Measurements from ENCODE around the gene PTPRT. TPM values are rescaled to one million over a fixed set of nuclear protein-coding genes. Genes with fewer than 3 reads are reported as not detected.

The PTPRT gene
- total and polyA plus RNA-seq, 10 of the 15 experiments (the other 5 are each of a cell fraction or from before 2014, with no cell fraction given): not detected

DNA sequence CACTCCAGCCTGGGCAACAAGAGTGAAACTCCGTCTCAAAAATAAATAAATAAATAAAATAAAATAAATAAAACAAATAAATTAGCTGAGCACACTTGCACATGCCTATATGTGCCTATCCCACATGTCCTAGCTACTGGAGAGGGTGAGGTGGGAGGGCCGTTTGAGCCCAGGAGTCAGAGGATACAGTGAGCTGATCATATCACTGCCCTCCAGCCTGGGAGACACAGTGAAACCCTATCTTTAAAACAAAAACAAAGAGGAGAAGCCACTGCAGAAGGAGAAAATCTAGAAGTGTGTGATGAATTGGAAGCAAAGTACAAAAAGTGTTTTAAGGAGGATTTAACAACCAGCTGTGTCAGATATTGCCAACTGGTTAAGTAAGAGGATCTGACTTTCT lies 728.4 kb downstream of the PTPRT start:
- FAIRE-seq (no peak), ATAC-seq (no peak), DNase-seq (ENCODE audit: low read depth, low spot score) (no peak)
- H4K20me1 ChIP-seq (ENCODE audit: control insufficient read depth, insufficient read depth): no peaks in the 10 kb centered on the region
- ChIA-PET SMC1A (ENCODE audit: uncharacterized antibody, unreplicated experiment) (interaction anchor here (0.7 to 1.4 kb wide), 2 partner anchors 9 to 889 kb away, joined by 3 to 4 read pairs; no protein-coding TSS in a partner anchor), CTCF (interaction anchor here (1.6 kb wide), 1 partner anchor 23 kb away, joined by 4 read pairs; no protein-coding TSS in a partner anchor), POLR2A (no interaction called here), RAD21 (ENCODE audit: unreplicated experiment) (no interaction called here)
- H3K36me3 ChIP-seq (ENCODE audit: control insufficient read depth in 2 of 2, insufficient read depth in 2 of 2, low read length in 1 of 2): no peaks in the 10 kb centered on the region
- H3K27ac ChIP-seq (ENCODE audit: control insufficient read depth, insufficient read depth): no peak overlapping the region
- H3K9me3 ChIP-seq (replicated peaks; ENCODE audit: control insufficient read depth, insufficient read depth, low read length): no peaks in the 10 kb centered on the region
- H3K4me2 ChIP-seq (ENCODE audit: control insufficient read depth, insufficient read depth): no peak overlapping the region
- in situ Hi-C loops (cut with MboI): no loop called here
- H3K27me3 ChIP-seq (replicated peaks in 1 of 2; ENCODE audit: control insufficient read depth in 2 of 2, insufficient read depth in 2 of 2, low read length in 1 of 2): no peaks in the 10 kb centered on the region
- WGBS (ENCODE audit: insufficient coverage, insufficient replicate concordance, low lambda C conversion rate, missing lambda C conversion rate): 37% methylated on average over 2 of the region's 2 CpGs
- BruUV-seq (replicated peaks): no TSS peak
- no peak overlapping the region for H3K9ac ChIP-seq (ENCODE audit: control insufficient read depth, insufficient read depth, low read length)
- H3K79me2 ChIP-seq (ENCODE audit: control insufficient read depth, insufficient read depth, low read length): no peaks in the 10 kb centered on the region
- intact Hi-C loops (cut with micrococcal nuclease; ENCODE audit: unreplicated experiment): no loop called here
- H2AFZ ChIP-seq (ENCODE audit: control insufficient read depth, low read depth, low read length): no peak overlapping the region
- no peak overlapping the region for H3K4me3 ChIP-seq
- H3K4me1 ChIP-seq (ENCODE audit: control insufficient read depth, insufficient read depth, low read length): no peaks in the 10 kb centered on the region
- TF ChIP-seq, protein P1, sequence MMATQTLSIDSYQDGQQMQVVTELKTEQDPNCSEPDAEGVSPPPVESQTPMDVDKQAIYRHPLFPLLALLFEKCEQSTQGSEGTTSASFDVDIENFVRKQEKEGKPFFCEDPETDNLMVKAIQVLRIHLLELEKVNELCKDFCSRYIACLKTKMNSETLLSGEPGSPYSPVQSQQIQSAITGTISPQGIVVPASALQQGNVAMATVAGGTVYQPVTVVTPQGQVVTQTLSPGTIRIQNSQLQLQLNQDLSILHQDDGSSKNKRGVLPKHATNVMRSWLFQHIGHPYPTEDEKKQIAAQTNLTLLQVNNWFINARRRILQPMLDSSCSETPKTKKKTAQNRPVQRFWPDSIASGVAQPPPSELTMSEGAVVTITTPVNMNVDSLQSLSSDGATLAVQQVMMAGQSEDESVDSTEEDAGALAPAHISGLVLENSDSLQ (IDR thresholded peaks at IDR 0.05): no peak
- TF ChIP-seq, protein P2, sequence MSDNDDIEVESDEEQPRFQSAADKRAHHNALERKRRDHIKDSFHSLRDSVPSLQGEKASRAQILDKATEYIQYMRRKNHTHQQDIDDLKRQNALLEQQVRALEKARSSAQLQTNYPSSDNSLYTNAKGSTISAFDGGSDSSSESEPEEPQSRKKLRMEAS (IDR thresholded peaks at IDR 0.05; ENCODE audit: low read depth, low read length): no peak
- TF ChIP-seq CEBPB (IDR thresholded peaks at IDR 0.05; ENCODE audit: borderline replicate concordance in 1 of 2, low read depth in 2 of 2, low read length in 2 of 2): no peak
- no peak for TF ChIP-seq ZNF622 (IDR thresholded peaks at IDR 0.05)
- TF ChIP-seq, protein P3, sequence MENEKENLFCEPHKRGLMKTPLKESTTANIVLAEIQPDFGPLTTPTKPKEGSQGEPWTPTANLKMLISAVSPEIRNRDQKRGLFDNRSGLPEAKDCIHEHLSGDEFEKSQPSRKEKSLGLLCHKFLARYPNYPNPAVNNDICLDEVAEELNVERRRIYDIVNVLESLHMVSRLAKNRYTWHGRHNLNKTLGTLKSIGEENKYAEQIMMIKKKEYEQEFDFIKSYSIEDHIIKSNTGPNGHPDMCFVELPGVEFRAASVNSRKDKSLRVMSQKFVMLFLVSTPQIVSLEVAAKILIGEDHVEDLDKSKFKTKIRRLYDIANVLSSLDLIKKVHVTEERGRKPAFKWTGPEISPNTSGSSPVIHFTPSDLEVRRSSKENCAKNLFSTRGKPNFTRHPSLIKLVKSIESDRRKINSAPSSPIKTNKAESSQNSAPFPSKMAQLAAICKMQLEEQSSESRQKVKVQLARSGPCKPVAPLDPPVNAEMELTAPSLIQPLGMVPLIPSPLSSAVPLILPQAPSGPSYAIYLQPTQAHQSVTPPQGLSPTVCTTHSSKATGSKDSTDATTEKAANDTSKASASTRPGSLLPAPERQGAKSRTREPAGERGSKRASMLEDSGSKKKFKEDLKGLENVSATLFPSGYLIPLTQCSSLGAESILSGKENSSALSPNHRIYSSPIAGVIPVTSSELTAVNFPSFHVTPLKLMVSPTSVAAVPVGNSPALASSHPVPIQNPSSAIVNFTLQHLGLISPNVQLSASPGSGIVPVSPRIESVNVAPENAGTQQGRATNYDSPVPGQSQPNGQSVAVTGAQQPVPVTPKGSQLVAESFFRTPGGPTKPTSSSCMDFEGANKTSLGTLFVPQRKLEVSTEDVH (IDR thresholded peaks at IDR 0.05; ENCODE audit: low read depth, partially characterized antibody): no peak
- no peak for TF ChIP-seq ZSCAN29 (IDR thresholded peaks at IDR 0.05)
- no peak for TF ChIP-seq EGR1 (IDR thresholded peaks at IDR 0.05; ENCODE audit: borderline replicate concordance in 1 of 2, low read depth in 2 of 2, low read length in 2 of 2)
- no peak for TF ChIP-seq TBL1XR1 (IDR thresholded peaks at IDR 0.05; ENCODE audit: low read depth, low read length)
- TF ChIP-seq, protein P4, sequence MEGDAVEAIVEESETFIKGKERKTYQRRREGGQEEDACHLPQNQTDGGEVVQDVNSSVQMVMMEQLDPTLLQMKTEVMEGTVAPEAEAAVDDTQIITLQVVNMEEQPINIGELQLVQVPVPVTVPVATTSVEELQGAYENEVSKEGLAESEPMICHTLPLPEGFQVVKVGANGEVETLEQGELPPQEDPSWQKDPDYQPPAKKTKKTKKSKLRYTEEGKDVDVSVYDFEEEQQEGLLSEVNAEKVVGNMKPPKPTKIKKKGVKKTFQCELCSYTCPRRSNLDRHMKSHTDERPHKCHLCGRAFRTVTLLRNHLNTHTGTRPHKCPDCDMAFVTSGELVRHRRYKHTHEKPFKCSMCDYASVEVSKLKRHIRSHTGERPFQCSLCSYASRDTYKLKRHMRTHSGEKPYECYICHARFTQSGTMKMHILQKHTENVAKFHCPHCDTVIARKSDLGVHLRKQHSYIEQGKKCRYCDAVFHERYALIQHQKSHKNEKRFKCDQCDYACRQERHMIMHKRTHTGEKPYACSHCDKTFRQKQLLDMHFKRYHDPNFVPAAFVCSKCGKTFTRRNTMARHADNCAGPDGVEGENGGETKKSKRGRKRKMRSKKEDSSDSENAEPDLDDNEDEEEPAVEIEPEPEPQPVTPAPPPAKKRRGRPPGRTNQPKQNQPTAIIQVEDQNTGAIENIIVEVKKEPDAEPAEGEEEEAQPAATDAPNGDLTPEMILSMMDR (IDR thresholded peaks at IDR 0.05 in 2 of 3, conservative IDR thresholded peaks at IDR 0.05 in 1 of 3; ENCODE audit: control insufficient read depth in 2 of 3, extremely low read depth in 1 of 3, insufficient read depth in 1 of 3, low read depth in 3 of 3, low read length in 3 of 3): no peak
- TF ChIP-seq POLR2A (IDR thresholded peaks at IDR 0.05; ENCODE audit: low read depth, low read length): no peak
- TF ChIP-seq PAX5 (IDR thresholded peaks at IDR 0.05; ENCODE audit: borderline replicate concordance, low read depth, low read length): no peak
- TF ChIP-seq MXI1 (IDR thresholded peaks at IDR 0.05; ENCODE audit: low read depth, low read length): no peak
- TF ChIP-seq SREBF2 (IDR thresholded peaks at IDR 0.05; ENCODE audit: low read length): no peak
